ENCODE data around the gene BCL2.
A peak's percentile ranks its signal among the peaks of the same experiment; 100 is the strongest.

Gene BCL2

DNA sequence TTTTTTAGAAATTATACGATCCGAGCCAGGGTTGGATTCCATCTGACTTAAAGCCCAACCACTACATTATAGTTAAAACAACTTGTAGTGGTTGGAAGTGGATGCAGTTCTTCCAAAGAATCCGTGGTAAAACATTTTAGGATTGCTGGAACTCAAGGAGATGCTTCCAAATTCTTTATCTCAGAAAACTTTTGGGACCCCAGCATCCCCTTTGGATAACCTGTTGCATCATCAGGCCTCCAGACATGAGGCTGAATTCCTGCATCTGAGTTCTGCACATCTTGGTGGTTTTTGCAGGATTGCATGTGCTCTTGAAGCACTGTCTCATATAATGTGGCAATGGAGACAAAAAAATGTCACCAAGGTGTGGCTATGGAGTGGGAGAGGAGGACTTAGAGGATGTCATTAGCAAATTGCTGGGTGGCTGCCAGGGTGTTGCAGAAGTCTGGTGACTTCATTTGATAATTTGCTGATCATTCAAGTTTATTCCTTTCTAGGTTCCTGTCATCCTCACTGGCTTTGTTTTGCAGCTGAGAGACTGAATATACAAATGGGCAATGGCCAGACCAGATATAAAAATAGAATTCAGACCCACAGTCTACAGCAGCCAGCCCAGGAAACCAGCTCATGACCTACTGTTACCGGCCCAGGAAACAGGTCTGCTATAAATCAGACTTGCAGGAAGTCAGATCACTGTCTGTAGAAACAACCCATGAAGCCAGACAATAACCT, 207.7 kb downstream of the BCL2 start:
- H3K4me3 ChIP-seq (ENCODE audit: low read depth, low read length), result no peak overlapping the region
- peak; percentile 72 for DNase-seq (ENCODE audit: low read depth)
- TF ChIP-seq, protein P1, sequence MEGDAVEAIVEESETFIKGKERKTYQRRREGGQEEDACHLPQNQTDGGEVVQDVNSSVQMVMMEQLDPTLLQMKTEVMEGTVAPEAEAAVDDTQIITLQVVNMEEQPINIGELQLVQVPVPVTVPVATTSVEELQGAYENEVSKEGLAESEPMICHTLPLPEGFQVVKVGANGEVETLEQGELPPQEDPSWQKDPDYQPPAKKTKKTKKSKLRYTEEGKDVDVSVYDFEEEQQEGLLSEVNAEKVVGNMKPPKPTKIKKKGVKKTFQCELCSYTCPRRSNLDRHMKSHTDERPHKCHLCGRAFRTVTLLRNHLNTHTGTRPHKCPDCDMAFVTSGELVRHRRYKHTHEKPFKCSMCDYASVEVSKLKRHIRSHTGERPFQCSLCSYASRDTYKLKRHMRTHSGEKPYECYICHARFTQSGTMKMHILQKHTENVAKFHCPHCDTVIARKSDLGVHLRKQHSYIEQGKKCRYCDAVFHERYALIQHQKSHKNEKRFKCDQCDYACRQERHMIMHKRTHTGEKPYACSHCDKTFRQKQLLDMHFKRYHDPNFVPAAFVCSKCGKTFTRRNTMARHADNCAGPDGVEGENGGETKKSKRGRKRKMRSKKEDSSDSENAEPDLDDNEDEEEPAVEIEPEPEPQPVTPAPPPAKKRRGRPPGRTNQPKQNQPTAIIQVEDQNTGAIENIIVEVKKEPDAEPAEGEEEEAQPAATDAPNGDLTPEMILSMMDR (IDR thresholded peaks at IDR 0.05; ENCODE audit: insufficient read depth, low read depth, low read length, missing control alignments), result no peak

DNA sequence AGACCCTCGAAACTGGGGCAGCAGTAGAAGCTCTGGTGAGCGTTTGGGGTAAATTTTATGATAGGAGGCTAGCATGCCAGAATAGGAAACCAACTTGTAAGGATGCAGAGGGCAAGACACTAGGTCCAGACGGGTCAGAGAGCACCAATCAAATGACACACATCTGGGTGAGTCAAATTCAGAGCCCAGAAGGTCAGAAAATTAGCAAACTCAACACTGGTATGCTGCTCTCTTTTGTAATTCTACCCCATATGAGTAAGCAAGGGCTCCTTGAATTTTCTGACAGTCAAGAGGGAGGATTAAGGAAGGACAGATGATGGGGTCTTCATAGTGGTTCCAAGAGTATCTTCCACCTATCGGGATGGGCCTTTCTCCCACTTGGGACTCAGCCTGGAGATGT, 209.8 kb downstream of the BCL2 start:
- peak; percentile 27 for DNase-seq (ENCODE audit: low read depth)
- TF ChIP-seq, protein P1 (IDR thresholded peaks at IDR 0.05; ENCODE audit: insufficient read depth, low read depth, low read length, missing control alignments), result no peak
- no peak overlapping the region for H3K4me3 ChIP-seq (ENCODE audit: low read depth, low read length)

DNA sequence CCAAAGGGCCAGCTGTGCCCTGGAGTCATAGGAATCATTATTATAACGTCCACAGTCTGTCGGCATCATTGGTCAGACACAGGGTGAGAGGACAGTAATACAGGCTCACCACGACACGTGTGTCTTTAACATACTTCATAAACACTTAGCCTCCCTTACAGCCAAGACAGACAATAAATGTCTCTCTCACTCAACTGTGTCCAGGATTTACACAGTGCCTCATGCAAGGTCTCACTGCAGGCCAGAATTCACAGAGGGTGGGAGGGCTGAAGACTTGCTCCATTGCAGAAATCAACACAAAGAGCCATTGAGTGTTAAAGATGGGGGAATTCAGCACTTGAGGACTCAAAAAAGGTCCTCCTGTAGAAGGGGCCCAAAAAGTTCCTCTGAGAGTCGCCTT, 210.5 kb downstream of the BCL2 start:
- TF ChIP-seq, protein P1 (IDR thresholded peaks at IDR 0.05; ENCODE audit: insufficient read depth, low read depth, low read length, missing control alignments), result no peak
- DNase-seq (ENCODE audit: low read depth), result no peak
- H3K4me3 ChIP-seq (ENCODE audit: low read depth, low read length), result no peak overlapping the region

DNA sequence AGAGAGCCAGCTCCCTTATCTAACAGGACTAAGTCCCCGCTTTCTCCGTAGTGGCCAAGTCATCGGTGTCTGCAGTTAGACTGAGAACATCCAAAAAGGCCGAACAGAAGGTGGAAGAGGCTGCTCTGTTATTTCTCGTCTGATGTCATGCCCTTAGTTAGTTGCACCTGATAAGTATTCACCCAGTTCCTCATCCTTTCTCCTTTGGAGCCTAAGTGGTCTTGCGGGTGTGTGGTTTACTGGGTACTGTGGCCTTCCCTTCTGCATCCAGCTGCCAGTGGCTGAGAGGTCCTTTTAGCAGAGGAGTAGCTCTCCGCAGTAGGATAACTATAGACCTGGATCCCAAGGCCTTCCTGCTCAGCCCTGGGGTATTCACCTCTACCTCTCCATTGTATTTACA, 211.6 kb downstream of the BCL2 start:
- no peak for DNase-seq (ENCODE audit: low read depth)
- TF ChIP-seq, protein P1 (IDR thresholded peaks at IDR 0.05; ENCODE audit: insufficient read depth, low read depth, low read length, missing control alignments), result no peak

DNA sequence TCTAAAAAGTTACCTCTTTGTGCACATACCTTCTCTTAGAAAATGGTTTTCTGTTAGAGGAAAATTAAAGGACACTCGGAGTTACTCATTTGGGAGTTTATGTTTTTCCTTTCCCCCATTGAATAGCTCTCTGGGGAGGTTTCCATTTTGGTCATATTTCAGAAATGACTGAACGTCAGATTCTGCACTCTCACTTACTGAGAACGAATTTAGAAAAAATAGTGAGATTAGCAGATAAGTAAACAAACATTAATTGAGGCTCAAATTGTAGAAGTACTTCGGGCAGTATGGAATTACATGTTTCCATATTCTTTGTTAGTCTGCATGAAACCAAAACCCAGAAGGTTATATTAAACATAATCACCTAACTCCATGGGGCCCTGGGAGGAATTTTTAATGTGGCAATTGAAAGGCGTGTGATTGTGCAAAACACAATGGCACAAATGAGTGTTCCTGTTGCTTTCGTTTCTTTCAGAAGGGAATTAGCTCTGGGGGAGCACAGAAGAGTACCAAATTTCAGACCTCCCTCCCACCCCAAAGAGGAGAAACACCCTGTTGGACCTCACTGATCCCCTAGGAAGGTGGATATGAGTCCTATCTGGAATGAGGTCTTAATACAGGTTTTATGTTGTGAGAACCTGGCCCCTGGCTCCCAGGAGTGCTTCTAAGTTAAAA, 212.3 kb downstream of the BCL2 start:
- TF ChIP-seq, protein P1 (IDR thresholded peaks at IDR 0.05; ENCODE audit: insufficient read depth, low read depth, low read length, missing control alignments), result no peak
- peak; percentile 67 for DNase-seq (ENCODE audit: low read depth)
- H3K4me3 ChIP-seq (ENCODE audit: low read depth, low read length), result peak overlapping the region; percentile 44

More for the DNA sequence above, 211.6 kb downstream of the BCL2 start:
- no peak overlapping the region for H3K4me3 ChIP-seq (ENCODE audit: low read depth, low read length)

DNA sequence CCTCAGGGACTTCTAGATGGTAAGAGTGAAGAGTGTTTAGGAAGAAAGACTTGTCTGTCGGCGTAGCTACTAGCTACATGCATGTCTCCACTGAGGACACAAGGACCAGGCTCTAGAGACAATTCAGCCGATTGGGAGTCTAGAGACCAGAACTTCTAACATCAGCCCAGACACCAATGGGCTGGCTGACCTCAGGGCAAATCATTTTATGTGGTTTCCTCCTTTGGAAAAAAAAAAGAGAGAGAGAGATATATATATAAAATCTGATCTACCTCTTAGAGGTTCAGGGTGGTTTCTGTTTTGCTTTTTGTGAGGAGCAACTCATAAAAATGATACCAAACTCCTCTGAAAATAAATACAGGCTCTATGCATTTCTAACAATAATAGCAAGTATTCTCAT, 212.8 kb downstream of the BCL2 start:
- peak overlapping the region; percentile 44 for H3K4me3 ChIP-seq (ENCODE audit: low read depth, low read length)
- TF ChIP-seq, protein P1 (IDR thresholded peaks at IDR 0.05; ENCODE audit: insufficient read depth, low read depth, low read length, missing control alignments), result no peak
- DNase-seq (ENCODE audit: low read depth), result peak; percentile 68
